Left cardiac atrium (tissue), 4 donors: ENCODE measurements around the gene DCDC2C. TPM values are rescaled to one million over a fixed set of nuclear protein-coding genes. Genes with fewer than 3 reads are reported as not detected.

ENCODE experiments used
- ATAC-seq, 2 donors: fragments of 200-7000 bp; cut with Tn5 transposase; one replicate each; pipeline ENCODE4 v1.9.1; 2020; ENCODE audit warnings: mild to moderate bottlenecking in 2 of 2, moderate library complexity in 2 of 2
- DNase-seq: peaks from one replicate; pipeline ENCODE4 v3.0.0-alpha.2; 2020
- intact Hi-C, 2 donors: fragments of 100-400 bp; cut with DNase I; formaldehyde crosslinking; loops; one replicate each; pipeline versions ENCODE4 v1.14.1 to v1.15.1; 2022 to 2023
- total RNA-seq, 2 donors: library from RNA; stranded (reverse); fragmentation: NEBNext Ultra II Directional; extraction: Animal tissue kit (Norgen Biotek cat#: 25700); gene quantifications; one replicate each; pipeline ENCODE4 v1.2.1, GENCODE V29; 2021
- donor health status: DM: no; HTN: yes; CAD: no.
- donor health status: DM: no; HTN: yes; CAD: no; lungs with severe emphysema.
- donor health status: DM: yes; HTN: yes; CAD: no.
- donor health status: Dilated cardiomyopathy.

DCDC2C gene
- total RNA-seq, 2 donors from 2014 or later = not detected

DNA sequence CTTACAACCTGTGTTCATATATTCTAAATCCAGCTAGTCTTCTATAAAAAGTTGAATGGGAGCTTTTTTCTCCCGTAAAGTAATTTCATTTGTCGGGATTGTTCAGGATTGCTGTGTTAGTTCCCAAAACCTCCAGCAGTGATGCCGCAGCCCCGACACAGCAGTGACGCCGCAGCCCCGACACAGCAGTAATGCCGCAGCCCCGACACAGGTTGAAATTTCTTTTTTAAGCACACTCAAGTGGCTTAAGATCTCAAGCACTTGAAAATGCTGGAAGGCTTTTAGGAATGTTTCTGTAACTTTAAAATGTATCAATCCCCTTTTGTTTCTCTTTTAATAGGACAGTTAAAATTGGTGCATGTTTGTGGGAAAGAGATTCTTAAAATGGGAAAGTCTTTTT, 145.4 kb downstream of the DCDC2C start:
- ATAC-seq = no peak
- no peak for DNase-seq
- intact Hi-C loops = no loop called here

DNA sequence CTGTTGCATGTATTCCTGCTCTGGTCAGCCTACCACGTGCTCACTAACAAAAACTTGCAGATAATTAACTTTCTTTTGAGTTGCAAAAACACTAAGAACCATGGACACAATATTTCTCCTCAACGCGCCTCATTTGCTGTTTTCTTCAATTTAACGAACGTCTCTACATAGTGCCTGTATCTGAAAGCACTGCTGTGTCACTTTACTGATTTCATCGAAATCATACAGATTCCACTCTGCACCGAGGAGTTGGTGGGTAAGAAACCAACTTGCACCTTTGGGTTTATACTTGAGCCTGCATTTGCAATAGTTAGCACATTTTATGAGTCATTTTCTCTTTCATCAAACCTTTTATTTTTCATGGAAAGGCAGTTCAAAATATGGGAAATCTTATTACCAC, 145.8 kb downstream of the DCDC2C start:
- ATAC-seq = no peak
- DNase-seq = no peak
- intact Hi-C loops = no loop called here

DNA sequence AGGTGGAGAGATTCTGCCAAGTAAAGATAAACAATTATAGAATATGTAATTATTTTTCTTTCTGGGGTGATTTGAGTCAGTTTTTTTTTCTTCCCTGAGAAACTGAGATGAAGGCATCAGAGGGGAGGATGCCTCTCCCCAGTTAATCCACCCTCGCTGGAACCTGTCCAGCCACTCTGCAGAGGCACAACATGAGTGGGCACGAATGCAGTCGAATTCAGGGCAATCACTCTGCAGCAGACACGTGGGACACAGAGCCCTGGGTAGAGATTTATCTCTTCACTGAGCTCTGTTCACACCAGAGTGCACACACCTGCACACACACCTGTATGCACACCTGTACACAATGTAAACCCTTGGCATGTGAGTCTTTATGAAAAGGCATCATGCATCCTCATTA, 154.2 kb downstream of the DCDC2C start:
- intact Hi-C loops = no loop called here
- DNase-seq (no peak), ATAC-seq (no peak)

DNA sequence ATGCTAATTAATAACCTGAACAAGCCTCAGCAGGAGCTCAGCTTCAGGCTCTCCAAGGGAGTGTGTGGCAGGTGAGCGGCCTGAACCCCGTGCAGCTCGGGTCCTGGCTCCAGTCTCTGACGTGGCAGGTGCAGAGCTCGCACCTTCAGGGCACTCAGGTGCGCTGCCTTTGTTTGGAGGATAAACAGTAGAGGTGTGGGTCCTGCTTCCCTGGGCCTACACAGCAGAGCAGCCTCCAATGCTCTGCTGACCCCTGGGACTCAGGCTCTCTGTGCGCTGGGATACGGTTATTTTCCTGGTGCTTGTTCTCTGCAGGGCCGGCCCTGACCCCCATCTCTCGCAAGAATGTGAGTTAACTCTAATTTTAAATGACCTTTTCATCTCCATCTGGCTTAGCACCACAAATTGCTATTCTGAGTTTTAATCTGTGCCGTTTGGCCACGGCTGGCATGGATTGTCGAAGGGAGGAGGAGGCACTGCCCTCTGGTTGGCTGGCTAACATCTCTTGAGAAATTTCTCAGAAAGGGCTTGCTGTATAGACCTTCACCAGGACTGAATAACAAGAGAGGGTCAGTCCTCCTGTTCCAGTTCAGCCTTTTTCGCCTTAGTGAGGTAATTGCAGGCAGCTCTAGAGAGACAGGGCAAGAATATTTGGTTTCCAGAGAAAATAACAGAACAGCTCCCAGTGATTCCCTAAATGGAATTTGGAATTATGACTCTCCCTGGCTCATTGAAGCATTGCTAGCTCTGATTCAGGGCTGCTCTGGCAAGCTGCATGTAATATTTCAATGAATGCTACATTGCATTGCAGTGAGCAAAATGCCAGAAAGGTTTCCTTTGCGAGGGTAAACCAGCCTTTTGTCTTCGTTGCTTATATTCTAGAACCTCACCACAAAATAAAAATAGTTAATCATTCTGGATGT, 161.8 kb downstream of the DCDC2C start:
- ATAC-seq = peak in 1 of 2 donors; percentile 70
- DNase-seq = no peak
- intact Hi-C loops = no loop called here

DNA sequence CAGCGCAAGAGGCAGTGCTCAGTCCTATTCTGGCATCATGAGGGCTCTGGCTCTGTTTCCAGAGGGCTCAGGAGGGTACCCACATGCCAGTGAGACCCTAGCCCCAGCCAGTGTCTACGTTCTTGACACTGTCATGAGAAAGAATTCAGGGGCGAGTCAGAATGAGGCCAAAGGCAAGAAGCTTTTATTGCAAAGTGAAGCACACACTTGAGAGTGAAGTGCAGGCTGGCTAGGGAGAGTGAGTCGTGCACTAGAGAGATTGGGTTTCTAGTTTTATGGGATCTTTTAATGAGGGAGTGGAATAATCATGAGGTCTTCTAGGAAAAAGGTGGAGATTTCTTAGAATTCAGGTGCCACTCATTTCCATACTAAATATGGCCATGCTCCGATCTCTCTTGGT, 164.1 kb downstream of the DCDC2C start:
- intact Hi-C loops = no loop called here
- DNase-seq (no peak), ATAC-seq (no peak)

DNA sequence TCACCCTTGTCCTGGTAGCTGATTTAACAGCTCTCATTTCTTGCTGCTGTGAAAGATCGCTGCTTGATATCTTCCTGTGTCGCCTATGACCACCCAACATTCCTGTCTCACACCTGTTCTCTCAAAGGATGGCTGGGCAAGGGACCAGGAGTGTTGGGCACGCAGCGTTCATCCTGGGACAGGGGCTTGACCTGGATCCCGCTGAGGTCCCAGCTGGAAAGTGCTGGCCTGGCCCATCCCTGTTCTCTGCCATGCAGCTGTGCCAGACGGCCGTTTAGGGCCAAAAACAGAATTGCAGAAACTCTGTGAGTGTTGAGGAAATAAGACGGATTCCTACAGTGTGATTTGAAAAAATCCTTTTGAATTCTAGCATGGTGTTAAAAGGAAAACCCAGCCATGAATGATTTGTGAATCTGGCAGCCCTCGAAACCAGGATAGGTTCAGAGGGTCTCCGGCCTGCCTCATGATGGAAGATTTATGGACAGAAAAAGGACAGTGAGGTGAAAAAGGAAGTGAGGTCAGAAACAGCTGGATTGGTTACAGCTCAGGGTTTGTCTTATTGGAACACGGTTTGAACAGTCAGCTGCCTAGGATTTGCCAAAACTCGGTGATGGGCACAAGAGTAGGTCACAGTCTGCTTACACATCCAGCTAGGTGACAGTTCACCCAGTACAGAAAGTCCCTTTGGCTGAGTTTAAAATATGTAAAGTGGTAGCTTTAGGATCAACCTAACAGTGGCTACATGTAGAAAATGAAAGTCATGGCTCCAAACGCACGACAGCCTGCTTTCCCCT, 164.8 kb downstream of the DCDC2C start:
- ATAC-seq = peak in 1 of 2 donors; percentile 53

DNA sequence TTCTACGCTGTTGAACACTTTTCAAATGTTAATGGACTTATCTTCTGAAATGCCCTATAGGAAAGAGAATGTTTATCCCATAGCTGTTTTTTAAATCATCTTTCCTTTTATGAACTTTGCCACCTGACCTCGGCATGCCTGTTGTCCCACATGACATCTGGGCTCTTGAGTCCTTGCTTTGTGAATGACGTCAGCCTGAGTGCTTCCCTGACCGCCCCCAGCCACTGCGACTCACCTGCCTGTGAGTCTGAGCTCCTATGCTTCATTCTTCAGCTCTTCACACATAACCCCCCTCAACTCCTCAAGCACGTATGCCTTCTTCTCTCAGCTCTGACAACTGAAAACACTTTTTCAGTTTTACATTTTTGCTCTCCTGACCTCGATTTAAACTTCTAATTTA, 166.8 kb downstream of the DCDC2C start:
- intact Hi-C loops = no loop called here
- DNase-seq = no peak
- ATAC-seq = no peak

More for the DNA sequence above, 164.8 kb downstream of the DCDC2C start:
- intact Hi-C loops = no loop called here
- DNase-seq = no peak

DNA sequence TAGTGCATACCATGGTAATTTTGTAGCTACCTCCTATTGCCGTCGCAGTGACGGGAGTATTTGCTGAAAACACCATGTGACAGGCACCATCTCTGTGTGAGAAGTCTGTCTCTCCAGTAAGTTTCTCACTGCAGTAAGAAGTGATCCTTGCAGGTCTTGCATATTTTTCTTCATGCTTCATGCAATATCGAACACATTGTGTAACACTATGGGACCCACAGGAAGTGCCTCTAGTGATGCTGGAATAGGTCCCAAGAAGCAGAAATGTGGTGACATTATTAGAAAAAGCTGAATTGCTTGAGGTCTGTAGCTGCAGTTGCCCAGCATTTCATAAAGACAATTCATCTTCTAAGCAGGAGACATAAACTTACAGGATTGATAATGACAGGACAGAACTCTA, 167.6 kb downstream of the DCDC2C start:
- DNase-seq (no peak), ATAC-seq (peak in 1 of 2 donors; percentile 16)
- intact Hi-C loops = no loop called here

DNA sequence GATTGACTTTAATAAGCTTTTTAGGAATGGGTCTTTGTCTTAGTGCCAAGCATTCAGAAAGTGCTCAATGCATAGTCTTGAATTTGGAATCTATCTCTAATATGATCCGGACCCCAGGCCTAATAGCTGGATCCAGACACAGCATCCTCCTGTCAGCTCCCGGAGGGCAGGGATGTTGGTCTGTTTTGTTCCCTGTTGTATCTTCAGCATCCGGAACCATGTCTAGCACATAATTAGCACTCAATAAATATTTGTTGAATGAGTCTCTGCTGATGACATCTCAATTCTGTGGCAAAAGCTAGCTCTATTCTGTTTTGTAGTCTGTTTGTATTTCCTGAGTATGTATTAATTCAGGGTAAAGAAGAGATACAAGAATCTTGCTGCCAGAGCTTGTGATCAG, 169.1 kb downstream of the DCDC2C start:
- ATAC-seq = no peak
- intact Hi-C loops = no loop called here

DNA sequence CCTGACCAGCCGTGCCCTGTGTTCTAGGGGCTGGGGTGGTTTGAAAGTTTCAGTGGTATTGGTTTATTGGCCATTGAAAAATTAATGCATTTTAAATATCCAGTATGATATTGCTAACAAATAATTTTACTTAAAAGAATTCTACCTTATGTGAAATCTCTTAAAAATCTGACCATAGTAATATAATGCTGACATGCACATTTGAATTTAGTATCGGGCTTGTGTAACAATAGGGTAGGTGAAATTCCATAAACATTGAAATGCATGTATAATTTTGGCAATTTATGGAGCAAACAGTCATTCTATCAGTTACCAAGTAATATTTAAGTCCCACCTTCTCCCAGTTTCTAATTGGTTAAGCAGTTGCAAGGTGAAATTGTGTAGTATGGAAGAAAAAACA, 170.5 kb downstream of the DCDC2C start:
- intact Hi-C loops = no loop called here

More for the DNA sequence above, 169.1 kb downstream of the DCDC2C start:
- no peak for DNase-seq

DNA sequence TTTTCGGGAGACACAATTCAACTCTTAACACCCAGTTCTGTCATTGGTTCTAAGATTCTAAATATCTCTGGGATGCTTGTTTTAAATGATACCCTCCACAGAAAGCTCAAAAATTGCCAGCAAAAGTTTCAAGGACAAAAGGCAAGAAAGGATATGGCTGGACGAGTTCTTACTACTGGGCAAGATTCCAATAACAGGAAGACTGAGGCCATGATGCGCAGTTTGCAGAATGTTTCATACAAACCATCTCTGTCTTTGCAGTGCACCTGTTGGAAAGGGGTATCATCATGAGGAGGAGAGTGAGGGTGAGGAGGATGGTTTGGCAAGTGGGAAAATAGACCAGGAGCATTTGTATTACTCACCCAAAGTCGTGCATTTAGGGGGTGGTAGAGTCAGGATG, 172.8 kb downstream of the DCDC2C start:
- DNase-seq (no peak), ATAC-seq (no peak)
- intact Hi-C loops = no loop called here

More for the DNA sequence above, 170.5 kb downstream of the DCDC2C start:
- no peak for DNase-seq
- ATAC-seq = no peak

DNA sequence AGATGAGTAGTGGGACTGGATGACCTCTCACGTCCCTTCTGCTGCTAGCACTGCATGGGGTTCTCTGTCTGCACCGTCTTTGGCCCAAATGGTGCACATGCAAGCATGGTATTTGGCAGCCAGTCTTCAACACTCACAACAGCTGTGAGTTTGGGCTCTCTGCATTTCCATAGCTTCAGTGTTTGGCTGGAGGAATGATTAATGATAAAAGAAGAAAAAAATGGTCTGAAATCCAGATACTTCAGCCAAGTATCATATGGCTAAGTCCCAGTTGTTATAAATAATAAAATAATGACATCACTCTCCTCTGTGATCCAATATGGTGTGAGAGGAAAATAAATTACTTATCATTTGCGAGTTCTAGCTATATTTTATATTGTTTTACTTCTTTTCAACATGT, 173.3 kb downstream of the DCDC2C start:
- ATAC-seq = no peak
- intact Hi-C loops = no loop called here
- DNase-seq = no peak

DNA sequence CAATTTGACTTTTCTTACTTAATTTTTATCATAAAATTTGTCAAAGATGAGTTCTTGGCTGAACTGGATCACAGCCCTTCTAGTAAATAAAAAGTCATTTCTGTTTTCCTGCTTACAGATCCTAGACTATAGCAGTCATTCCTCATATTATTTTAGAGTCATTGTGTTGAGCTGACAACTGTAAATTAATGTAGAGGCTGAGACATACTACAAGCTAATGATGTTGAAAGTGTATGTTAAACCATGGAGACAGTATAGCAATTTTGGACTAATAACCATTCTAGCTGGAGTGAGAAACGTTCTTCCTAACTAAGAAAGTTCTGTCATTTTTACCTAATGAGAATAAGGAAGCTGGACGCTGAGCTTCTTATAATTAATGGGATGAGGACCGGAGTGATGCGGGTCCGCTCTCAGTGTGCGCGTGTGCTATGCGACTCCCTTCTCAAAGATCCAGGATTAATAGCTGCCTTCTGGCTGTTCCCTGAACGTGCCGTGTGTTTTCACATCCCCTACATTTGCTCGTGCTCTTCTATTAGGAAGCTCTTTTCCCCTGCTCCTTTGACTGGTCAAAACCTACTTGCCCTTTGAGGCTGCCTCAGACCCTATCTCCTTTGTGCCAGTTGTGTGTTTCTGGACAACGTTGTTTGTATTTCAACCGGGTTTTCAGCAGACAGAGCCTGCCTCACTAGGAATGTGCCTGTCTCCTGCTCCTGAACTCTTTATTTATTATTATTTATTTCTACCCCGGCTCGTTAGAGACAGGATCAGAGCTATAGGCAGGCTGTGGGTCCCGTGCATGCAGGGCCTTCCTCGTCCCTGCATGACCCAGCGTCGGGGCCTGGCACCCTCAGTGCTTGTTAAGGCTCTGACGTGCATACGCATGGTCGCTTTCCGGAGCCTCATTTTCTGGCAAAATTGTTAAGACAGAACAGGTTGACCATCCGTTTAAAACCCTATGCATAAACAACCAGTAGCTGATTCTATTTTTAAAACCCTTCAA, 182.6 kb downstream of the DCDC2C start:
- DNase-seq (no peak), ATAC-seq (no peak)
- intact Hi-C loops = no loop called here

DNA sequence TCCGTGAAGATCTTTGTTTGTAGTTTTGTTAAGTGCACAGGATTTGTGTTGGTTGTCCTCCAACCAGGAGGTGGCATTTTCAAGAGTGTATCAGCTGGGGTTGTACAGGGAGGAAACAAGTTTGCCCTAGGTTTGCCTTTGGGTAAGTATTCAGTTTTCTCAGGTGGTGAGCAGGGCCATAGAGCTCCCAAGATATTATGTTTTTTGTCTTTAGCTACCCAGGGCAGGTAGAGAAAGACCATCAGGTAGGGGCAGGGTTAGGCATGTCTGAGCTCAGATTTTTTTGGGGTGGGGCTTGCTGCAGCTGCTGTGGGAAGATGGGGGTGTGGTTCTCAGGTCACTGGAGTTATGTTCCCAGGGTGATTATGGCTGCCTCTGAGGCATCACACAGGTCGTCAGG, 191.6 kb downstream of the DCDC2C start:
- intact Hi-C loops = no loop called here
- no peak for DNase-seq
- no peak for ATAC-seq

Other genes starting within 250 kb of the DCDC2C start
- gene ADI1, start 184.0 kb upstream of the DCDC2C start, total RNA-seq = 100 to 1,000 TPM; 102 to 128 TPM
- 10 to 100 TPM; 17.3 to 22.2 TPM for gene RNASEH1, start 145.2 kb upstream of the DCDC2C start, total RNA-seq
- gene RPS7, start 128.3 kb upstream of the DCDC2C start, total RNA-seq = 100 to 1,000 TPM; 765 to 811 TPM
- 10 to 100 TPM in 1 of 2 donors, 1 to 10 TPM in 1; 3.3 to 25.0 TPM for gene COLEC11, start 108.5 kb upstream of the DCDC2C start, total RNA-seq
- under 1 TPM in 1 of 2 donors, not detected in 1; 0.26 TPM for gene ALLC, start 45.4 kb upstream of the DCDC2C start, total RNA-seq